ENCODE data around the gene BBC3. TPM values are rescaled to one million over a fixed set of nuclear protein-coding genes. Genes with fewer than 3 reads are reported as not detected.
A peak's percentile ranks its signal among the peaks of the same experiment; 100 is the strongest.

The BBC3 gene
- total RNA-seq, 1 experiment from 2014 or later: 49.5 TPM

DNA sequence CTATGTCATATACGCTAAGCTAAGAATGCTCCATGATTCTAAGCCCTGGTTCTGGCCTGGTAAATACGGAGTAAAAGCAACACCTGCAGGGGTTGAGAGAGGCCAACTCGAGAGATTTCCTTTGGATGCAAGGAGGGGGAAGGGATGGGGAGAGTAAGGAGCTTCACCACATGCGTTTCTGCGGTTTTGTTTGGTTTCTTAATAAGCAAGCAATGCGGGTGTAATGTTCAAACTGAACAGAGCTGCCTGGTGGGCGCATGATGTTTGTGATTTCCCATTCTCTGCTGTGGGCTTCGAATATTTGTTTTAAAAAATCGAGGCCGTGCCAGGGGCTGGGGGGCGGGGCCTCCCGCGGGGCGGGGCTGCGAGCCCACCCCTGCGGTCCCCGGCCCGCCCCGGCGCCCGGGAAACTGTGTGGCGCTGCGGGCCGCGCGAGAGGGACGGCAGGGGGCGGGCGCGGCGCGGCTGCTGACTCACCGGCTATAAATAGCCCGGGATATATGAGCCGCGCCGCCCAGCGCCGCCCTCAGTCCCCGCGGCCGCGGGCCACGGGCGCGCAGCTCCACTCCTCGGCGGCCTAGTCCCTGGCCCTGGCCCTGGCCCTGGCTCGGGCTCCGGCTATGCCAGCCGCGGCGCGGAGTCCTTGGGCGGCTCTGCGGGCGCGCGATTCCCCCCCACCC, 5.1 kb downstream of the BBC3 start (continued):
- TF ChIP-seq, protein P1, sequence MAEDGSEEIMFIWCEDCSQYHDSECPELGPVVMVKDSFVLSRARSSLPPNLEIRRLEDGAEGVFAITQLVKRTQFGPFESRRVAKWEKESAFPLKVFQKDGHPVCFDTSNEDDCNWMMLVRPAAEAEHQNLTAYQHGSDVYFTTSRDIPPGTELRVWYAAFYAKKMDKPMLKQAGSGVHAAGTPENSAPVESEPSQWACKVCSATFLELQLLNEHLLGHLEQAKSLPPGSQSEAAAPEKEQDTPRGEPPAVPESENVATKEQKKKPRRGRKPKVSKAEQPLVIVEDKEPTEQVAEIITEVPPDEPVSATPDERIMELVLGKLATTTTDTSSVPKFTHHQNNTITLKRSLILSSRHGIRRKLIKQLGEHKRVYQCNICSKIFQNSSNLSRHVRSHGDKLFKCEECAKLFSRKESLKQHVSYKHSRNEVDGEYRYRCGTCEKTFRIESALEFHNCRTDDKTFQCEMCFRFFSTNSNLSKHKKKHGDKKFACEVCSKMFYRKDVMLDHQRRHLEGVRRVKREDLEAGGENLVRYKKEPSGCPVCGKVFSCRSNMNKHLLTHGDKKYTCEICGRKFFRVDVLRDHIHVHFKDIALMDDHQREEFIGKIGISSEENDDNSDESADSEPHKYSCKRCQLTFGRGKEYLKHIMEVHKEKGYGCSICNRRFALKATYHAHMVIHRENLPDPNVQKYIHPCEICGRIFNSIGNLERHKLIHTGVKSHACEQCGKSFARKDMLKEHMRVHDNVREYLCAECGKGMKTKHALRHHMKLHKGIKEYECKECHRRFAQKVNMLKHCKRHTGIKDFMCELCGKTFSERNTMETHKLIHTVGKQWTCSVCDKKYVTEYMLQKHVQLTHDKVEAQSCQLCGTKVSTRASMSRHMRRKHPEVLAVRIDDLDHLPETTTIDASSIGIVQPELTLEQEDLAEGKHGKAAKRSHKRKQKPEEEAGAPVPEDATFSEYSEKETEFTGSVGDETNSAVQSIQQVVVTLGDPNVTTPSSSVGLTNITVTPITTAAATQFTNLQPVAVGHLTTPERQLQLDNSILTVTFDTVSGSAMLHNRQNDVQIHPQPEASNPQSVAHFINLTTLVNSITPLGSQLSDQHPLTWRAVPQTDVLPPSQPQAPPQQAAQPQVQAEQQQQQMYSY (CRISPR knock-in tag; IDR thresholded peaks at IDR 0.05): no peak
- no peak for TF ChIP-seq CREB1 (CRISPR knock-in tag; IDR thresholded peaks at IDR 0.05)
- no peak for TF ChIP-seq CBFB (CRISPR knock-in tag; IDR thresholded peaks at IDR 0.05; ENCODE audit: low read depth)
- TF ChIP-seq, protein P2, sequence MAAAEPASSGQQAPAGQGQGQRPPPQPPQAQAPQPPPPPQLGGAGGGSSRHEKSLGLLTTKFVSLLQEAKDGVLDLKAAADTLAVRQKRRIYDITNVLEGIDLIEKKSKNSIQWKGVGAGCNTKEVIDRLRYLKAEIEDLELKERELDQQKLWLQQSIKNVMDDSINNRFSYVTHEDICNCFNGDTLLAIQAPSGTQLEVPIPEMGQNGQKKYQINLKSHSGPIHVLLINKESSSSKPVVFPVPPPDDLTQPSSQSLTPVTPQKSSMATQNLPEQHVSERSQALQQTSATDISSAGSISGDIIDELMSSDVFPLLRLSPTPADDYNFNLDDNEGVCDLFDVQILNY (CRISPR knock-in tag; IDR thresholded peaks at IDR 0.05): 0 out of 2 replicates have a peak, but pooled peaks have one; percentile 25
- TF ChIP-seq RORB (CRISPR knock-in tag; IDR thresholded peaks at IDR 0.05): peak; percentile 90; the same call in 1 of the 2 replicates
- no peak for TF ChIP-seq GTF2I (CRISPR knock-in tag; conservative IDR thresholded peaks at IDR 0.05)
- TF ChIP-seq, protein P3, sequence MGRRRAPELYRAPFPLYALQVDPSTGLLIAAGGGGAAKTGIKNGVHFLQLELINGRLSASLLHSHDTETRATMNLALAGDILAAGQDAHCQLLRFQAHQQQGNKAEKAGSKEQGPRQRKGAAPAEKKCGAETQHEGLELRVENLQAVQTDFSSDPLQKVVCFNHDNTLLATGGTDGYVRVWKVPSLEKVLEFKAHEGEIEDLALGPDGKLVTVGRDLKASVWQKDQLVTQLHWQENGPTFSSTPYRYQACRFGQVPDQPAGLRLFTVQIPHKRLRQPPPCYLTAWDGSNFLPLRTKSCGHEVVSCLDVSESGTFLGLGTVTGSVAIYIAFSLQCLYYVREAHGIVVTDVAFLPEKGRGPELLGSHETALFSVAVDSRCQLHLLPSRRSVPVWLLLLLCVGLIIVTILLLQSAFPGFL (CRISPR knock-in tag; IDR thresholded peaks at IDR 0.05; ENCODE audit: borderline replicate concordance): no peak
- TF ChIP-seq ATF1 (CRISPR knock-in tag; IDR thresholded peaks at IDR 0.05): no peak
- TF ChIP-seq, protein P4, sequence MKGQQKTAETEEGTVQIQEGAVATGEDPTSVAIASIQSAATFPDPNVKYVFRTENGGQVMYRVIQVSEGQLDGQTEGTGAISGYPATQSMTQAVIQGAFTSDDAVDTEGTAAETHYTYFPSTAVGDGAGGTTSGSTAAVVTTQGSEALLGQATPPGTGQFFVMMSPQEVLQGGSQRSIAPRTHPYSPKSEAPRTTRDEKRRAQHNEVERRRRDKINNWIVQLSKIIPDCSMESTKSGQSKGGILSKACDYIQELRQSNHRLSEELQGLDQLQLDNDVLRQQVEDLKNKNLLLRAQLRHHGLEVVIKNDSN (CRISPR knock-in tag; IDR thresholded peaks at IDR 0.05): no peak
- TF ChIP-seq NR2C2 (CRISPR knock-in tag; IDR thresholded peaks at IDR 0.05): no peak
- TF ChIP-seq ZNF219 (CRISPR knock-in tag; IDR thresholded peaks at IDR 0.05; ENCODE audit: borderline replicate concordance): no peak
- TF ChIP-seq NFE2L1 (CRISPR knock-in tag; IDR thresholded peaks at IDR 0.05): no peak
- TF ChIP-seq IRF2 (CRISPR knock-in tag; IDR thresholded peaks at IDR 0.05; ENCODE audit: borderline replicate concordance, low read depth): no peak
- no peak for TF ChIP-seq ZNF232 (CRISPR knock-in tag; IDR thresholded peaks at IDR 0.05)
- no peak for TF ChIP-seq FOXJ3 (CRISPR knock-in tag; IDR thresholded peaks at IDR 0.05; ENCODE audit: borderline replicate concordance)
- TF ChIP-seq HMGA2 (CRISPR knock-in tag; IDR thresholded peaks at IDR 0.05): no peak
- peak; percentile 48; the same call in 1 of the 2 replicates for TF ChIP-seq GABPB1 (CRISPR knock-in tag; IDR thresholded peaks at IDR 0.05)
- TF ChIP-seq, protein P5, sequence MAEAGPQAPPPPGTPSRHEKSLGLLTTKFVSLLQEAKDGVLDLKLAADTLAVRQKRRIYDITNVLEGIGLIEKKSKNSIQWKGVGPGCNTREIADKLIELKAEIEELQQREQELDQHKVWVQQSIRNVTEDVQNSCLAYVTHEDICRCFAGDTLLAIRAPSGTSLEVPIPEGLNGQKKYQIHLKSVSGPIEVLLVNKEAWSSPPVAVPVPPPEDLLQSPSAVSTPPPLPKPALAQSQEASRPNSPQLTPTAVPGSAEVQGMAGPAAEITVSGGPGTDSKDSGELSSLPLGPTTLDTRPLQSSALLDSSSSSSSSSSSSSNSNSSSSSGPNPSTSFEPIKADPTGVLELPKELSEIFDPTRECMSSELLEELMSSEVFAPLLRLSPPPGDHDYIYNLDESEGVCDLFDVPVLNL (CRISPR knock-in tag; IDR thresholded peaks at IDR 0.05; ENCODE audit: borderline replicate concordance, low read depth): peak; percentile 63; the same call in 1 of the 2 replicates
- TF ChIP-seq, protein P6, sequence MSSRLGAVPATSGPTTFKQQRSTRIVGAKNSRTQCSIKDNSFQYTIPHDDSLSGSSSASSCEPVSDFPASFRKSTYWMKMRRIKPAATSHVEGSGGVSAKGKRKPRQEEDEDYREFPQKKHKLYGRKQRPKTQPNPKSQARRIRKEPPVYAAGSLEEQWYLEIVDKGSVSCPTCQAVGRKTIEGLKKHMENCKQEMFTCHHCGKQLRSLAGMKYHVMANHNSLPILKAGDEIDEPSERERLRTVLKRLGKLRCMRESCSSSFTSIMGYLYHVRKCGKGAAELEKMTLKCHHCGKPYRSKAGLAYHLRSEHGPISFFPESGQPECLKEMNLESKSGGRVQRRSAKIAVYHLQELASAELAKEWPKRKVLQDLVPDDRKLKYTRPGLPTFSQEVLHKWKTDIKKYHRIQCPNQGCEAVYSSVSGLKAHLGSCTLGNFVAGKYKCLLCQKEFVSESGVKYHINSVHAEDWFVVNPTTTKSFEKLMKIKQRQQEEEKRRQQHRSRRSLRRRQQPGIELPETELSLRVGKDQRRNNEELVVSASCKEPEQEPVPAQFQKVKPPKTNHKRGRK (CRISPR knock-in tag; IDR thresholded peaks at IDR 0.05; ENCODE audit: borderline replicate concordance): no peak
- TF ChIP-seq, protein P7, sequence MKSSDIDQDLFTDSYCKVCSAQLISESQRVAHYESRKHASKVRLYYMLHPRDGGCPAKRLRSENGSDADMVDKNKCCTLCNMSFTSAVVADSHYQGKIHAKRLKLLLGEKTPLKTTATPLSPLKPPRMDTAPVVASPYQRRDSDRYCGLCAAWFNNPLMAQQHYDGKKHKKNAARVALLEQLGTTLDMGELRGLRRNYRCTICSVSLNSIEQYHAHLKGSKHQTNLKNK (CRISPR knock-in tag; IDR thresholded peaks at IDR 0.05): peak; percentile 74; the same call in 1 of the 2 replicates
- TF ChIP-seq TEAD4 (CRISPR knock-in tag; IDR thresholded peaks at IDR 0.05): no peak
- TF ChIP-seq ZNF317 (CRISPR knock-in tag; IDR thresholded peaks at IDR 0.05; ENCODE audit: borderline replicate concordance, low read depth): 0 out of 2 replicates have a peak, but pooled peaks have one; percentile 31
- TF ChIP-seq NR1H2 (CRISPR knock-in tag; IDR thresholded peaks at IDR 0.05): no peak

Data from WTC11 (cell line).